ENCODE data around the gene CUBN. TPM values are rescaled to one million over a fixed set of nuclear protein-coding genes. Genes with fewer than 3 reads are reported as not detected.
A peak's percentile ranks its signal among the peaks of the same experiment; 100 is the strongest.

CUBN gene
- total RNA-seq, 4 donors from 2014 or later: 0.37 to 1.5 (median 1.1) TPM

DNA sequence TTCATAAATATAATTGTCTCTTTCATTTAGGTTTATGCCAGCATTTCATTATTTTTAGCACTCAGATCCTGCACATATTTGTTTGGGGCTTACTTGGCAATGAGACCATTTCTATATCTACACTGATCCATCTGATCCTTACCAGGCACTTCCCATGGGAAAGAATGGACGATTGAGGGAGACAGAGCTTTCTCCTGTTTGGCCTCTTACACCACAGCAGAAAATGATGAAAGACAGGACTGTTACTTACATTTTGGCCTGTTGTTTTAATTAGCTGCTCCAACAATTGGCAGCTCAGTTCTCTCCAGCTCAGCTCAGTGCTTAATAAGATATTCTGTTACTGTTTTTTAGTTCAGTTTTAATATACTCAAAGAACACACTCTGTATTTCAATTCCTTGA lies 234.8 kb downstream of the CUBN start:
- intact Hi-C loops (cut with DNase I; ENCODE audit: low total_unique reads): no loop called here
- TF ChIP-seq, protein P1, sequence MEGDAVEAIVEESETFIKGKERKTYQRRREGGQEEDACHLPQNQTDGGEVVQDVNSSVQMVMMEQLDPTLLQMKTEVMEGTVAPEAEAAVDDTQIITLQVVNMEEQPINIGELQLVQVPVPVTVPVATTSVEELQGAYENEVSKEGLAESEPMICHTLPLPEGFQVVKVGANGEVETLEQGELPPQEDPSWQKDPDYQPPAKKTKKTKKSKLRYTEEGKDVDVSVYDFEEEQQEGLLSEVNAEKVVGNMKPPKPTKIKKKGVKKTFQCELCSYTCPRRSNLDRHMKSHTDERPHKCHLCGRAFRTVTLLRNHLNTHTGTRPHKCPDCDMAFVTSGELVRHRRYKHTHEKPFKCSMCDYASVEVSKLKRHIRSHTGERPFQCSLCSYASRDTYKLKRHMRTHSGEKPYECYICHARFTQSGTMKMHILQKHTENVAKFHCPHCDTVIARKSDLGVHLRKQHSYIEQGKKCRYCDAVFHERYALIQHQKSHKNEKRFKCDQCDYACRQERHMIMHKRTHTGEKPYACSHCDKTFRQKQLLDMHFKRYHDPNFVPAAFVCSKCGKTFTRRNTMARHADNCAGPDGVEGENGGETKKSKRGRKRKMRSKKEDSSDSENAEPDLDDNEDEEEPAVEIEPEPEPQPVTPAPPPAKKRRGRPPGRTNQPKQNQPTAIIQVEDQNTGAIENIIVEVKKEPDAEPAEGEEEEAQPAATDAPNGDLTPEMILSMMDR (IDR thresholded peaks at IDR 0.05): no peak
- no peaks in the 10 kb centered on the region for H3K27me3 ChIP-seq
- no peak for DNase-seq
- H3K4me1 ChIP-seq: peaks cover 0 to 4% (median 0%) of the 10 kb centered on the region in 4 donors
- H3K4me3 ChIP-seq: no peak overlapping the region
- in situ Hi-C loops (cut with MboI; ENCODE audit: low pct_ligation_motif_present in 1 of 4, low pct_unique_long_range_greater_than_20kb in 1 of 4, low sequenced_read_pairs in 3 of 4): no loop called here
- H3K36me3 ChIP-seq: no peaks in the 10 kb centered on the region
- H3K9me3 ChIP-seq: peaks cover 0 to 2% of the 10 kb centered on the region in 2 donors
- H3K27ac ChIP-seq: no peak overlapping the region
- 67% methylated on average over 1 of the region's 1 CpG; no CpG with 5 or more reads in 1 of the 2 donors for WGBS, 2 donors (ENCODE audit: low coverage in 1 of 2)

DNA sequence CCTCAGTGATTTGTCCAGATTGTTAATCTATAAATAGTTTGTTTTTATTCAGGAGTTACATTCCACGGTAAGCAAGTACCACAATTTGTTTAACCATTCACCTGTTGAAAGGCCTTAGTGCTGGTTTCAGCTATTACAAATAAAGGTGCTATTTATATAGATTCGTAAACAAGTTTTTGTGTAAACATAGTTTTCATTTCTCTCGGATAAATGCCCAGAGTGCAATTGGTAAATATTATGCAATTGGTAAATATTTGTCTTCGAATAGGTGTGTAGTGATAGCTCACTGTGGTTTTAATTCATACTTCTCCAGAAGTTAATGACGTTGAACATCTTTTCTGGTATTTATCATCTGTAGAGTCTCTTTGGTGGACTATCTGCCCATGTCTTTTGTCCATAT lies 235.9 kb downstream of the CUBN start:
- WGBS, 2 donors (ENCODE audit: low coverage in 1 of 2): 43 to 50% methylated on average over 5 of the region's 5 CpGs
- intact Hi-C loops (cut with DNase I; ENCODE audit: low total_unique reads): no loop called here

DNA sequence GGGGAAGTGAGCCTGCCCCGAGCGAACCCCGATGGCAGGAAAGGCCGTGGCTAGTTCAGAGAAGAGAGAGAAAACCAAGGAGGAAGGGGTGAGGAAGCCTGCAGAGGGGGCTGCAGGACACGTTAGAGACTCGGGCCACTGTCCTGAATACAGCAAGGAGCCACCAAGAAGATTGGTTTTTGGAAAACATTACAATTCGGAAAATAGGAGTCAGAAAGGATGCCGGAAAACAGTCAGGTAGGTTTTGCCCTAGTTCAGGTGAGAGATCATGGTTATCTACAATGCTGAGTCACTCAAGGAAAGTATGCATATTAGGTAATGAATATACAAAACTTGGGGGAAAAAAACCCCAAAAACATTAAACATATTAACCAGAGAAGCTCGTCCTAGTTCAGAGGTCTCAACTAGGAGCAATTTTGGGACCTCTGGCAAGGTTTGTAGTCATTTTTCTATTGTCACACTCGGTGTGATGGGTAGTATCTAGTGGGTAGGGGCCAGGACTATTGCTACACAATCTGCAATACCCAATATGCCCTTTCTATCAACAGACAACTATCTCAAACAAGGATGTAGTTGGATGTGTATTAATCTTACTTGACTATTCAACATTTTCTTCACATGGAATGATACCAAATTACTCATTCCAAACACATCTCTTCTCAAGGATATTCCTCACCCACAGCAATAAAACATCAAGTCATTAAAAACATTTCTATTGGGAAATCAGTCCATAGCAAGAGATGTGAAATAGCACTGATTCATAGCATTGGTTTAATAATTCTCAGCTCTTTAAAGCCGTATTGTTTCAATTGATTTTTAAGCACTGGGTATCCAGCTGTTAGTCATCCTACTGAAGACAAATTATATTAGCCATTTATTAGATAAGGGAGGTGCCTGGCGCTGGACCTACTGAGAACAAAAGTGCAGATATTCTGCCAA lies 238.0 kb downstream of the CUBN start:
- peaks cover 0 to 4% (median 0%) of the 10 kb centered on the region in 4 donors for H3K4me1 ChIP-seq
- H3K36me3 ChIP-seq: no peaks in the 10 kb centered on the region
- TF ChIP-seq POLR2A (IDR thresholded peaks at IDR 0.05) (no peak), EP300 (IDR thresholded peaks at IDR 0.05; ENCODE audit: low read depth) (no peak), POLR2AphosphoS5 (IDR thresholded peaks at IDR 0.05) (peak in 2 of 3 donors; percentile 6 to 55)
- TF ChIP-seq, protein P1 (IDR thresholded peaks at IDR 0.05): peak in 4 of 5 experiments; percentile 15 to 27 (median 26)
- in situ Hi-C loops (cut with MboI; ENCODE audit: low pct_ligation_motif_present in 1 of 4, low pct_unique_long_range_greater_than_20kb in 1 of 4, low sequenced_read_pairs in 3 of 4) (no loop called here), intact Hi-C loops (cut with DNase I; ENCODE audit: low total_unique reads) (no loop called here)
- WGBS, 2 donors (ENCODE audit: low coverage in 1 of 2): 46 to 49% methylated on average over 9 to 12 of the region's 12 CpGs
- H3K27ac ChIP-seq: peak overlapping the region; percentile 11 to 46 (median 36)
- H3K9me3 ChIP-seq: peaks cover 0 to 2% of the 10 kb centered on the region in 2 donors
- no peak overlapping the region for H3K4me3 ChIP-seq
- H3K27me3 ChIP-seq: no peaks in the 10 kb centered on the region
- DNase-seq: peak; percentile 47

More for the DNA sequence above, 235.9 kb downstream of the CUBN start:
- Histone ChIP-seq H3K27ac (no peak overlapping the region), H3K27me3 (no peaks in the 10 kb centered on the region), H3K4me3 (no peak overlapping the region), H3K9me3 (peaks cover 0 to 2% of the 10 kb centered on the region in 2 donors), H3K36me3 (no peaks in the 10 kb centered on the region), H3K4me1 (peaks cover 0 to 4% (median 0%) of the 10 kb centered on the region in 4 donors)
- TF ChIP-seq POLR2A (IDR thresholded peaks at IDR 0.05) (no peak), EP300 (IDR thresholded peaks at IDR 0.05; ENCODE audit: low read depth) (no peak), POLR2AphosphoS5 (IDR thresholded peaks at IDR 0.05) (no peak)
- TF ChIP-seq, protein P1 (IDR thresholded peaks at IDR 0.05): no peak
- in situ Hi-C loops (cut with MboI; ENCODE audit: low pct_ligation_motif_present in 1 of 4, low pct_unique_long_range_greater_than_20kb in 1 of 4, low sequenced_read_pairs in 3 of 4): no loop called here
- no peak for DNase-seq

DNA sequence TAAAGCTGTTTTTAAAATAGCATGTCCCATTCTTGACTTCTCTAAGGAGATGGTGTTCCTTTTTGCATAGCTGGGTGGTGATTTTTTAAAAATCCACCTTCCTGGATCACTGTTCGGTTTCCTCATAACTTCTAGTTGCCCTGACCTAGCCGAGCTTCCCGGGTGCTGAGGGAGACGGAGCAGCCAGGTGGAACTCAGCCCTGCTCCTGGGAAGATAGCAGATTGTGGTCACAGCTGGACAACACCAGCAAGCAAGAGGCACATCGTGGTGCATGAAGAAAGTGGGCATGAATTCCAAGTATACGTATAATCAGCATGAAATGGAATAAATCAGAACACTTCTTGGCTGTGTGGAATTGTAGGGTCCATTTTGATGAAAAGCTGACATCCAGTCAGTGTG lies 238.9 kb downstream of the CUBN start:
- TF ChIP-seq POLR2AphosphoS5 (IDR thresholded peaks at IDR 0.05) (no peak), POLR2A (IDR thresholded peaks at IDR 0.05) (no peak), EP300 (IDR thresholded peaks at IDR 0.05; ENCODE audit: low read depth) (no peak)
- TF ChIP-seq, protein P1 (IDR thresholded peaks at IDR 0.05): no peak
- Histone ChIP-seq H3K27ac (no peak overlapping the region), H3K9me3 (no peaks in the 10 kb centered on the region), H3K36me3 (no peaks in the 10 kb centered on the region), H3K4me1 (peaks cover 0 to 4% (median 0%) of the 10 kb centered on the region in 4 donors), H3K4me3 (no peak overlapping the region), H3K27me3 (no peaks in the 10 kb centered on the region)
- intact Hi-C loops (cut with DNase I; ENCODE audit: low total_unique reads): no loop called here
- DNase-seq: no peak
- 86 to 92% methylated on average over 6 of the region's 6 CpGs for WGBS, 2 donors (ENCODE audit: low coverage in 1 of 2)
- in situ Hi-C loops (cut with MboI; ENCODE audit: low pct_ligation_motif_present in 1 of 4, low pct_unique_long_range_greater_than_20kb in 1 of 4, low sequenced_read_pairs in 3 of 4): no loop called here

Data from transverse colon (tissue), 4 donors.